Cardiac septum (tissue), 1 donor: ENCODE data around the gene ST6GALNAC2. TPM values are rescaled to one million over a fixed set of nuclear protein-coding genes. Genes with fewer than 3 reads are reported as not detected.
"Not testable (repeated sequence)": the region's sequence is repeated elsewhere in the genome, so short reads cannot be mapped to it uniquely, and the experiment has no call there.

Experiments
- DNase-seq: peaks from one replicate; pipeline ENCODE4 v3.0.0-alpha.2; 2020; ENCODE audit warnings: low spot score
- intact Hi-C: fragments of 100-400 bp; cut with DNase I; formaldehyde crosslinking; loops from one replicate; pipeline ENCODE4 v1.14.0; 2022
- total RNA-seq: library from RNA; stranded (reverse); fragmentation: NEBNext Ultra II Directional; extraction: Animal tissue kit (Norgen Biotek cat#: 25700); gene quantifications from one replicate; pipeline ENCODE4 v1.2.1, GENCODE V29; 2021
- donor health status: DM: no; HTN: no; CAD: no.

The ST6GALNAC2 gene
- total RNA-seq, 1 donor from 2014 or later = 6.2 TPM

GRCh38 chr17:76574166-76574565 lies 11.5 kb downstream of the ST6GALNAC2 start:
- DNase-seq = no peak

GRCh38 chr17:76573096-76573495 lies 12.6 kb downstream of the ST6GALNAC2 start:
- intact Hi-C loops = no loop called here
- DNase-seq = no peak

More at GRCh38 chr17:76574166-76574565, 11.5 kb downstream of the ST6GALNAC2 start:
- intact Hi-C loops = no loop called here

GRCh38 chr17:76572201-76572910 lies 13.3 kb downstream of the ST6GALNAC2 start:
- intact Hi-C loops = no loop called here

GRCh38 chr17:76570877-76571471 lies 14.7 kb downstream of the ST6GALNAC2 start:
- DNase-seq = no peak
- intact Hi-C loops = no loop called here

More at GRCh38 chr17:76572201-76572910, 13.3 kb downstream of the ST6GALNAC2 start:
- peak; percentile 67 for DNase-seq

- DNase-seq = peak; percentile 47
- intact Hi-C loops = no loop called here
Measured at GRCh38 chr17:76570457-76570856, 15.2 kb downstream of the ST6GALNAC2 start.

GRCh38 chr17:76569607-76570279 lies 15.9 kb downstream of the ST6GALNAC2 start:
- peak; percentile 68 for DNase-seq
- intact Hi-C loops = no loop called here

- intact Hi-C loops = no loop called here
Measured at GRCh38 chr17:76568811-76569221, 16.8 kb downstream of the ST6GALNAC2 start.

GRCh38 chr17:76567634-76568432 lies 17.8 kb downstream of the ST6GALNAC2 start:
- intact Hi-C loops = no loop called here
- DNase-seq = peak; percentile 77

More at GRCh38 chr17:76568811-76569221, 16.8 kb downstream of the ST6GALNAC2 start:
- peak; percentile 29 for DNase-seq

GRCh38 chr17:76566988-76567431 lies 18.6 kb downstream of the ST6GALNAC2 start:
- no peak for DNase-seq
- intact Hi-C loops = no loop called here

- intact Hi-C loops = no loop called here
- DNase-seq = no peak
Measured at GRCh38 chr17:76566613-76566943, 19.1 kb downstream of the ST6GALNAC2 start.

GRCh38 chr17:76565728-76566612 lies 19.7 kb downstream of the ST6GALNAC2 start:
- intact Hi-C loops = no loop called here

GRCh38 chr17:76564991-76565727 lies 20.5 kb downstream of the ST6GALNAC2 start:
- intact Hi-C loops, DNase-seq: not testable (repeated sequence)

More at GRCh38 chr17:76565728-76566612, 19.7 kb downstream of the ST6GALNAC2 start:
- no peak for DNase-seq

- intact Hi-C loops, DNase-seq: not testable (repeated sequence)
Measured at GRCh38 chr17:76563359-76563758, 22.3 kb downstream of the ST6GALNAC2 start.

- intact Hi-C loops = no loop called here
- DNase-seq = no peak
Measured at GRCh38 chr17:76562734-76563148, 22.9 kb downstream of the ST6GALNAC2 start.

GRCh38 chr17:76561799-76562268 lies 23.8 kb downstream of the ST6GALNAC2 start:
- no peak for DNase-seq
- intact Hi-C loops = no loop called here

GRCh38 chr17:76561332-76561731 lies 24.3 kb downstream of the ST6GALNAC2 start:
- intact Hi-C loops = no loop called here
- DNase-seq = no peak

GRCh38 chr17:76560877-76561221 lies 24.8 kb downstream of the ST6GALNAC2 start:
- no peak for DNase-seq
- intact Hi-C loops = no loop called here
